GM21367 (cell line): Measurements from ENCODE around the gene SHISA2.

Experiments
- ATAC-seq: cut with Tn5 transposase; IDR thresholded peaks from one replicate; pipeline ENCODE4 v1.9.1; 2021; ENCODE audit not compliant: unreplicated experiment

SHISA2 gene

GRCh38 chr13:26019881-26020870, 31.6 kb downstream of the SHISA2 start:
- no peak for ATAC-seq

- no peak for ATAC-seq
Measured at GRCh38 chr13:26019251-26019650, 32.6 kb downstream of the SHISA2 start.

DNA sequence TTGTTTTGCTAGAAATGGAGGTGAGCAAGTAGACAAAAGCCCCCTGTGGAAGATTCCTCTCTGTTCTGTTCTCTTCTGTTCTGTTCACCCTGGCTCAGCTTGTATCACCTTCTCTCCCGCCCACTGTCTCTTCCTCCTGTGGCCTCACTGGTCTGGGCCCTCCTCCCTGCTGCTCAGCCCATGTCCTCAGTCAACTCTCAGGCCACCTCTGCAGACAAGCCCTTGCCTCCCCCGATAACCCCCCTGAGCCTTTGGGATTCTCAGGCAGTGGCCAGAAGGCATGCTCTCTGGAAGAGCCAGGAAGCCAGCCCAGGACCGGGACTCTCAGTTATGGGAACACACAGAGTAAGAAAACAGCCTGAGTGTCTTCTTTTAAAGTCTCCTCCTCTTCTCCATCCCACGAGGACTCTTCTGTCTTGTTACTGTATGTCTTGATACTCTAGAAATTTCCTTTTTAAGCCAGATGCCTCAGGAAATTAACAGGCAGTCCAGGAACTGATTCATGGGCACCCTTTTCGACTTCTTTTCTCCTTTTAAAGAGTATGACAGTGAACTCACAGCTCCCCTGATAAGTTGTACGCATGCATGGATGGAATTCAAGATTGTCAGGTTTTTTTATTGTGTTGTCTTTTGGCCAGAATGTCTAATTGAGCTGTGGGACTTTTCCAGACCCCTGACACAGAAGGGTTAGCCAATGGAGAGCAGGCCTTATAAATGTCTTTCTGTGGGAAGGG, 33.7 kb downstream of the SHISA2 start:
- ATAC-seq = no peak

- no peak for ATAC-seq
Measured at GRCh38 chr13:26017196-26017921, 34.5 kb downstream of the SHISA2 start.

DNA sequence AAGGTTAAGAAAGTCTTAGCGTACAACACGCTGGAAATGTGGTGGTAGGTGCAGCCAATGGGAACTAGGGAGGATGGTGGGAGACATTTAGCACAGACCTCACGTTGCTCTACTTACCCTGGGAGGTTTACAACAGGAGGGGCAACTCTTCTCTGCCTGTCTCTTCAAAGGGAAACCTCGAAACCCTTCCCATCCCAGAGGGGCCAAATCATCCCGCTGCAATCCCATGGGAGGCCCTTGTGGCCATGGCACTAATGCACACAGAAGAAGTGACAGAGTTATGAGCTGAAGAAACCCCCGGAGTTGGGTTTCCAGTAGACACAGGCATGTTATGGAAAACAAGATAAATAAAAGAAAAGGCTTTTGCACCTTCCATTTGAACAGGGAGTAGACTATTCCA, 35.6 kb downstream of the SHISA2 start:
- no peak for ATAC-seq

GRCh38 chr13:26015271-26016125, 36.3 kb downstream of the SHISA2 start:
- no peak for ATAC-seq

- no peak for ATAC-seq
Measured at GRCh38 chr13:26012995-26013394, 38.8 kb downstream of the SHISA2 start.

DNA sequence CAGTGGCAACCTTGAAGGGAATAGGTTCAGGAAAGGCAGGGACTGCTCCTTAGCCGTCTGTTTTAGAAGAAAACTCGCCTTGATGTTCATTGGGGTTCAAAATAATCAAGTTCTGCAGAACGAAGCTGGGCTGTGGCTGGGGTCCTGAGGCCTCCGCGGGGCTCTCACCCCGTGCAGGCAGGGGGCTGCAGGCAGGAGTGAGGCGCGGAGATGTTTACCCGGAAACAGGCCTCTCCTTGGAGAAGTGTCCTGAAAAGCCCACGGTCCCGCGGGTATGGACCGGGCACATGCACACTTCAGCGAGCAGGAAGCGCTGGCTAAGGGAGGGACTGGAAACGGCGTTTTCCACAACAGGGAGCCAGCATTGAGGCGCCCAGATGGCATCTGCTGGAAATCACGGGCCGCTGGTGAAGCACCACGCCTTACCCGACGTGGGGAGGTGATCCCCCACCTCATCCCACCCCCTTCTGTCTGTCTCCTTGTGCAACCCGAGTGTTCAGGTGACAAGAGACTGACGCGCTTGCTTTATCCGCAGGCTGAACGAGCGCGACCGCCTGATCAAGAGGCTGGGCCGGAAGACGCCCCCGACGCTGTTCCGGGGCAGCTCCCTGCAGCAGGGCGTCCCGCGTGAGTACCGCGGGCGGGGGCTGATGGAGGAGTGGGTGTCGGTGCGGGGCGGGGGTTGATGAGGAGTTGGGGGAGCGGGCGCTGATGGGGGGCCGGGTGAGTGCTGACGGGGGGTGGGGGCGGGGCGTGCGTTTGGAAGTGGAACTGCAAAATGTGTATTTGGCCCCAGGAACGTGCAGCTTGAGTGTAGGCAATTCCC, 39.6 kb downstream of the SHISA2 start:
- no peak for ATAC-seq

GRCh38 chr13:26011208-26011573, 40.6 kb downstream of the SHISA2 start:
- no peak for ATAC-seq

GRCh38 chr13:26010487-26011207, 41.2 kb downstream of the SHISA2 start:
- no peak for ATAC-seq

- ATAC-seq = no peak
Measured at GRCh38 chr13:26007261-26008125, 44.3 kb downstream of the SHISA2 start.
